HTR-8/SVneo (cell line): Measurements from ENCODE around the gene CDC45.
"Not testable (repeated sequence)": the region's sequence is repeated elsewhere in the genome, so short reads cannot be mapped to it uniquely, and the experiment has no call there.

Experiments
- DNase-seq: peaks from one replicate; pipeline ENCODE4 v3.0.0; 2011; ENCODE audit warnings: low spot score, mixed read lengths; ENCODE audit not compliant: insufficient read length
- FAIRE-seq: peaks from 2 replicates; lab custom pipeline; 2011; peaks lifted over from hg19 to GRCh38; lab: Jason Lieb, UNC

CDC45 gene

GRCh38 chr22:19547620-19548019 is 67.9 kb downstream of the CDC45 start:
- FAIRE-seq (no peak), DNase-seq (no peak)

DNA sequence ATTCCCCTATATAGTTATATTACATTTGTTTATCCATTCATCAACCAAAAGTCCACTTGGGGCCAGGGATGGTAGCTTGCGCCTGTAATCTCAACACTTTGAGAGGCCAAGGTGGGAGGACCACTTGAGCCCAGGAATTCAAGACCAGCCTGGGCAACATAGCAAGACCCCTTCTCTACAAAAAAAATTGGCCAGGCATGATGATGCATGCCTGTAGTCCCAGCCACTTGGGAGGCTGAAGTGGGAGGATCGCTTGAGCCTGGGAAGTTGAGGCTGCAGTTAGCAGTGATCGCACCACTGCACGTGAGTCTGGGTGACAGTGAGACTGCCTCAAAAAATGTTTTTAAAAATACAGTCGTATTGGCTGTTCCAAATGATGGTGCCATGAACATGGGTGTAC is 68.7 kb downstream of the CDC45 start:
- not testable (repeated sequence) for FAIRE-seq, DNase-seq

- no peak for DNase-seq
- FAIRE-seq, result no peak
Measured at GRCh38 chr22:19548964-19549363, 69.2 kb downstream of the CDC45 start.

- FAIRE-seq (no peak), DNase-seq (no peak)
Measured at GRCh38 chr22:19549428-19549827, 69.7 kb downstream of the CDC45 start.

- DNase-seq, result no peak
- FAIRE-seq, result no peak
Measured at GRCh38 chr22:19550382-19550781, 70.7 kb downstream of the CDC45 start.

GRCh38 chr22:19553201-19553600 is 73.5 kb downstream of the CDC45 start:
- FAIRE-seq (no peak), DNase-seq (no peak)

- DNase-seq (peak; percentile 69), FAIRE-seq (peak; percentile 38)
Measured at GRCh38 chr22:19554834-19555404, 75.2 kb downstream of the CDC45 start.

- FAIRE-seq (no peak), DNase-seq (no peak)
Measured at GRCh38 chr22:19555651-19556050, 75.9 kb downstream of the CDC45 start.

GRCh38 chr22:19556963-19557545 is 77.3 kb downstream of the CDC45 start:
- DNase-seq (no peak), FAIRE-seq (no peak)

GRCh38 chr22:19559324-19559811 is 79.6 kb downstream of the CDC45 start:
- FAIRE-seq, result no peak
- no peak for DNase-seq

- DNase-seq, result no peak
- FAIRE-seq, result no peak
Measured at GRCh38 chr22:19559956-19560355, 80.2 kb downstream of the CDC45 start.

DNA sequence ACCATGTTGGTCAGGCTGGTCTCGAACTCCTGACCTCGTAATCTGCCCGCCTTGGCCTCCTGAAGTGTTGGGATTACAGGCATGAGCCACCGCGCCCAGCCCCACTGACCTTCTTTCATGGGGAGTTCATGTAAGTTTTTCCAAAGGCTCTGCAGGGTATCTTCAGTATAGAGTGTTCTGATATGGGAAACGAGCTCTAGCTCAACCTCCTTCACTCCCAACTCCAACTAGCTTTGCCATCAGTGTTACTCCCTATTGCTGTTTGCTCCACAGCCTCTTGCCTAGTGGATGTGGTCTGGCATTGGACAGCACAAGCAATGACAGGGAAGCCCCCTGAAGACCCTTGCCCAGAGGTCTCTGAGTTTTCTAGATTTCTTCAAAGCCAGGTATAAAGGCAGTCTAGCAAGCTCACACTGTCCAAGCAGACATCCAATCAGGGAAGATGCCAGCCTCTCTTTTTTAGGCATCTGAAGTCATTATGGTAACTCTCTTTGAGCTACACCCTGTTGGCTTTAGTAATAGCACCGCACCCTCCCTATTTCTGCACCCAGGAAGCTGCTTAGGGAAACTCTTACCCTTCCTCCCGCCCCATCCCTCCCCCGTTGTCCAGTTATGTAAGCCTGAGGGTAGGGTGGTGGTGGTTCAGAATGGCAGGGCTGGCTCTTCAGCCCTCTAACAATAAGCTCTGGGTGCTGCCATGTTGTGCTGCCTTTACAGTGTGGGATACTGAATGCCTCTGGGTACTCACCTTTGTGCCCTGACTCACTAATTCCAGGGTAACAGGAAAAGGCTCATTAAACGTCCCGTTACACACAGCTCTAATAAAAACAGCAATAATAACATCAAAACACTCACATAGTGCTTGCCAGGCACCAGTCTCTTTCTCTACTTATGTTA is 85.9 kb downstream of the CDC45 start:
- DNase-seq (no peak), FAIRE-seq (no peak)

DNA sequence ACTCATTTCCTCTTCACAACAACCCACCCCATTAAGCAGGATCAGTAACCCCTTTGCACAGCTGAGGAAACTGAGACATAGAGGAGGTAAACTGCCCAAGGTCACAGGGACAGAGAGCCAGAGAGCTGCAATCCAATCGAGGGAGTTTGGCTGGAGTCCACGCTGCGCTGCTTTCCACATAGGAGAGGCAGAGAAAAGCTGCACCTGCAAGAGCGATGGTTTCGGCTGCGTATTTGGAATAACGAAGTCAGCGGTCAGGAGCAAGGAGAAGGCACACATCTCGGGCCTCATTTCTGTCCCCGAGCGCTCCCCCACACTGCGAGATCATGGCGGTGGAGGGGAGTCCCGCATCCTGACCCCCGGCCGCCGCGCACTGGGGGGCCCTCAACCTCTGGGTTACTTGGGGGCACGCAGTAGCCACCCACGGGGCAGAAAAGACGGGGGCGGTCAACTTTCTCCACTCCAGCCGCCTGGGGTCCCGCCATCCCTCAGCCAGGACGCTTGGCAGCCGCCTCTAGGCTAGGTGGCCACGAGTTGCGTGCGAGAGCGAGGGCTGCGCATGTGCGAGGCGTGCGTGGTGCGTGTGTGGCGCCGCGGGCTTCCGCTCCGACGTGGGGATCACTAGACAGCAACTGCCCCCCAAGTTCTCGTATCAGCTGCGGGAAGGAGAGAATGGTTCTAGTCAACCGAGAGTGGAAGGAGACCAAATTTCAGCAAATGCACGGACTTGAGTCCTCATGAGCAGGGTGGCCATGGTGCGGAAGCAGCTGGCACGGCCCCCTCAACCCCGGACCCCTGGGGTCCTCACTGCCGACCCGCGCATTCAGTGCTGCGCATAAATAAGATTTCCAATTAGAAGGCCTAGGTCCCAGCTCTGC is 86.8 kb downstream of the CDC45 start:
- FAIRE-seq, result no peak
- DNase-seq, result no peak

DNA sequence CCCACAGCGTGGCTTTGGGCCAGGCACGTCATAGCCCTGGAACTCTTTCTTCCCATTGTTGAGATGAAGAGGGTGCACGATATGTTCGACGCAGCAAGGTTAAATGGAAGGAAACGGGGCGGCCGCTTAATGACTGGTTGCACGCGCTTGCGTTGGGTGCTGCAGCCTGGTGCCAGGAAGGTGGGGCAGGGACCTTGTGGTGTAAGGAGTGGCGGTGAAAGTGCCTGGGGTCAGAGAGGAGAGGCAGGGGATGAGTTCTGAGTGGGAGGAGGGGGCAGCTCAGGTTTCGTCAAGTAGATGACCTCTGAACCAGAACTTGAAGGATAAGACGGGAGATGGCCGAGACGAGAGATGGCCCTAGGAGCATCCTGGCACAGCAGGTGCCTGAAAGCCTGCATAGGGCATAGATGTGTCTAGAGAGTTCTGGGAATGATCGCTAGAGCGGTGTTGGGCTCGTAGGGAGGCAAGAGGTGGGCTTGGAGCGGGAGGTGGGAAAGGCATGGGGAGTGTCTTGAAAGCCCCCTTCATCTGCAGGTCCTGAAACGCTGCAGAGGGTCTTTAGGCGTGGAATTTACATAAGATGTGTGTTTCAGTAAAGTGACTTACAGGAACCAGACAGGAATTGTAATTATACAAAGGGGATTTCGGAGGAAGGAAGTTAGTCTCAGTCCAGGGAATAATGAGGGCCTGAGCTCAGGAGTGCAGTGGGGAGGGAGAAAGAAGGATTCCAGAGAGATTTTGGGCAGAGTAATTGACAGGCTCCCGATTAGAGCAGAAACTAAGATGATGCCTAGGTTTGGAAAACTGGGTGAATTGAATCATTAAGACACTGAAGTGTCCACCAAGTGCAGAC is 87.7 kb downstream of the CDC45 start:
- DNase-seq (no peak), FAIRE-seq (no peak)

GRCh38 chr22:19568337-19569275 is 88.9 kb downstream of the CDC45 start:
- DNase-seq, result peak; percentile 53
- FAIRE-seq, result no peak

- DNase-seq, result no peak
Measured at GRCh38 chr22:19569276-19569640, 89.5 kb downstream of the CDC45 start.

DNA sequence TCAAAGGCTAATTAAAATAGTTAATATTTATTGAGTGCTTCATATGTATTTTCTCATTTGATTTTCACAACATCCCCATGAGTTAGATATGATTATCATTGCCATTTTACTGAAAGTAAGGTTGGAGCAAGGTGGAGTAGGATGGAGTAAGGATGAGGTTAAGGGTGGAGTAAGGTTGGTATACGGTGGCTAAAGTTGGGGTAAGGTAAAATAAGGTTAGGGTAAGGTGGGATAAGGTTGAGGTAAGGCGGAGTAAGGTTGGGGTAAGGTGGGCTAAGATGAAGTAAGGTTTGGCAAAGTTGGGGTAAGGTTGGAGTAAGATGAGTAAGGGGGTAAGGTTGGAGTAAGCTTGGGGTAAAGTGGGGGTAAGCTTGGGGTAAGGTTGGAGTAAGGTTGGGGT is 90.3 kb downstream of the CDC45 start:
- no peak for DNase-seq
- no peak for FAIRE-seq

More at GRCh38 chr22:19569276-19569640, 89.5 kb downstream of the CDC45 start:
- FAIRE-seq, result no peak
